Measurements from ENCODE around the gene EML4.
"Not testable (repeated sequence)": the region's sequence is repeated elsewhere in the genome, so short reads cannot be mapped to it uniquely, and the experiment has no call there.

The EML4 gene

DNA sequence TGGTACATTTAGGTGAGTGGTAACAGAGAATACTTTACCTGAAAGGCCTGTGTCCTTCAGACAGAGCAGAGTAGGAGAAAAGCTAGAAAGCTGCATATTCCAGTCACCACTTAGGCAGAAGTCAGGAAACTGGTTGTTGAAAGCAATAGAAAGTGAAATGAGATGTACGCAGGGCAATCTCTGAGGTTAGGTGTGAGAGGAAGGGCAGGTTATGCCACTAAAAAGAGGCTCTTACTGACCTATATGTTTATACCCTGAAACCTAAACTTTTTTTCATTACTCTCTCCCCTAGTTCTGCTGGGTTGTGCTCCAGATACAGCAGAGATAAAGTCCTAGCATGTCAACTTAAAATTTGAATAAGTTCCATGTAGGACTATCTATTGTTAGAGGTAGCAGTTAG, 98.4 kb downstream of the EML4 start:
- DNase-seq: no peak

DNA sequence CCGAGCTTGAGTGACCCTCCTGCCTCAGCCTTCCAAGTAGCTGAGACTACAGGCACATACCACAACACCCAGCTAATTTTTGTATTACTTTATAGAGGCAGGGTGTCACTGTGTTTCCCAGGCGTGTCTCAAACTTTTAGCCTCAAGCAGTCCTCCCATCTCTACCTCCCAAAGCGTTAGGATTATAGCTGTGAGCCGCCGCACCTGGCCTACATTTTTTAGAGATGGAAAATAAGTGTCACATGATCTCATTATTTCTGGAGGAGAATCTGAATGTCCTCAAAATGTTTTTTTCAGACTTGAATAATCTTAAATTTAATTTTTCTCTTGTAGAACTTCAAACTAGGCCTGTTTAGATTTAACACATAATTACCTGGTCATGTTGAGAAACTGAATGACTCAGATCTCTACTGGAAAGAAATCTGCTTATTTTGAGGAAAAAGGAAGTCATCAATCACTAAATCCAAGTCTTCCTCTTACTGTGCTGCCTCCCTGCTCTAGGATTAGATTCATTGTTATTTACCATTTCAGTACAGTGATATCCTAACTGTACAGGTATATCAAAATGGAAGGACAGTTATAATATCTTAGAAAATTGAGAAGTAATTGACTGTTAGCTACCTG, 99.5 kb downstream of the EML4 start:
- no peak for DNase-seq

DNA sequence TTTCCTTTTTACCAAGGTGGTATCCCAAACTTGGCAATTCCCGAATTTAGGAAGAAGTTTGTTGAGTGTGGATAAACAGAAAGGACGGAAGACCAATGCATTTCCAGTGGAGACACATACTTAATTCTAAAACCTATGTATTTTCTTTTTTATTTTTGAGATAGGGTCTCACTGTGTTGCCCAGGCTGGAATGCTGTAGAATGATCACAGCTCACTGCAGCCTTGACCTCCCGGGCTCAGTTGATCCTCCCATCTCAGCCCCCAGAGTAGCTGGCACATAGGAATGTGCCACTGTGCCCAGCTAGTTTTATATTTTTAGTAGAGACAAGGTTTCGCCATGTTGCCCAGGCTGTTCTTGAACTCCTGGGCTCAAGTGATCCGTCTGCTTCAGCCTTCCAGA, 101.6 kb downstream of the EML4 start:
- no peak for DNase-seq

DNA sequence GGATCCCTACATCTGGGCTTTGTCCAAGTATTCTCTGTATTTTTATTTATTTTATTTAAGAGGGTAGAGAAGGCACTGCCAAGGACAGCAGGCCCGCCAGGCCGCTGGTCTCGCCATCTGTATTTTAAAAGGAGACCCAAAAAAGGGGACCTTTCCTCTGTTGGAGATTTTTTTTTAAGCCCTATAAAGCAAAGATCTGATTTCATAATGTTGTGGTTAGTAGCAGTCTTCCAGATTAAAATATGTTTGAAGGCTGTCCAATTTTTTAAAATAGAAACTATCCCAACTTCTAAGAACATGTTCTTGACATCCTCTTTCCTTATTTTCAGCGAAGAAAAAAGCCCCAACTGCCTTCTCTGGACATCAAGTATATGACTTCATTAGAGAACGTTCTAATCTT, 102.1 kb downstream of the EML4 start:
- DNase-seq: not testable (repeated sequence)

DNA sequence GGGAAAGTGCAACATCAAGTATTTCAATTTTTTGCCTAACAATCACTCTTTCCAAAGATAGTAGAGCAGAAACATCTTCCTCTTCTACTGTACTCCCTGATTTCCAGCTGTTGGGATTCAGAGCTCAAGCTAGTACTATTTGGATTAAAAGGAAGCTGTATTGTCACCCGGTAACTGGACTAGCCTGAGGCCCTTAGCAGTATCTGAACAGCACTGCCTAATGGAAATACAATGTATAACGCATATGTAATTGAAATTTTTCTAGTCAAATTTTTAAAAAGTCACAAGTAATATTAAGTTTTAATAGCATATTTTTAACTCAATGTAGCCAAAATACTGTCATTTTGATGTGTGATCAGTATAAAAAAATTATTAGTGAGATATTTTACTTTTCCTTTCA, 105.7 kb downstream of the EML4 start:
- no peak for DNase-seq

DNA sequence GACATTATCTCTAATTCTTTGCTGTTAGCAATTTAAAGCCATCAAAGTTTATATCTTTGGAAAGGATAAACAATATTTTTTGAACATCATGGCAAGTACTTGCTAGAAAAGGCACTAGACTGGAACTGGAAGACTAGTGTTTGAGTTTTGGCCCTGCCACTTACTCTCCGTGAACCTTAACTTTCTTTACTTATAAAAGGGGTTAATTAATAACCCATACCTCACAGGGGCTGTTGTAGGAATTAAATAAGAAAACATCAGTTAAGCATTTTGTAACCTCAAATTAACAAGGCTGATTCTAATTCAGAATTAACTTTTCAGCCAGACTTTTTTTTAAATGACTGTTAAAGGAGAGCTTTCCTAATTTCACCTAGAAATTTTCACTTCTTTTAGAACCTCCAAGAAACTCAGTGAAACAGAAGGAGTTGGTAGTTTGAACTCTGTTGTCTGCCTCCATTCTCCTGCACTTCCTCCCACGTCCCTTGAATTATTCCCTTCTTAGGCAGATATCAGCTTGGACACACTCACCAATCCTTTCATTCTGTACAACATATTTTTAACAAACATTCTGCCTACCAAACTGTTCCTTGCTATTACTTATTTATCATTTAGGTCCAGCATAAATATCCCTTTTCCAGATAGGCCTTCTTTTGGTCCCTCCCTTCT, 112.4 kb downstream of the EML4 start:
- no peak for DNase-seq

DNA sequence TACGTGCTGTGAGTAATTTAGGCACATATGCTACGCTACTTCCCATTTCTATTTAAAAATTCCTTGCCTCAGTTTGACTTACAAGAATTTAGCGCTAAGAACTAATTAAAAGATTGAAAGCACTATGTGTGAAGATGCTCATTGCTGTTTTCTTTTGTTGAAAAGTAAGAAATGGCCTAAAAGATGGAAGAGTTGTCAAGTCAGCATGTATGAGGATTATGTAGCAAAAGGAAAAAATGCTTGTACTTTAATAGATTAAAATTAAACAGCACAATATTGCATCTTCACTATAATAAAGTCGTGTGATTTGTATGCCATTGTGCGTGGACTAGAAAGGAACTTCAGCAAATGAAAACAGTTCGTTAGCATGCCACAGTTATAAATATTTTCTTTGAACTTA, 114.9 kb downstream of the EML4 start:
- DNase-seq: no peak

DNA sequence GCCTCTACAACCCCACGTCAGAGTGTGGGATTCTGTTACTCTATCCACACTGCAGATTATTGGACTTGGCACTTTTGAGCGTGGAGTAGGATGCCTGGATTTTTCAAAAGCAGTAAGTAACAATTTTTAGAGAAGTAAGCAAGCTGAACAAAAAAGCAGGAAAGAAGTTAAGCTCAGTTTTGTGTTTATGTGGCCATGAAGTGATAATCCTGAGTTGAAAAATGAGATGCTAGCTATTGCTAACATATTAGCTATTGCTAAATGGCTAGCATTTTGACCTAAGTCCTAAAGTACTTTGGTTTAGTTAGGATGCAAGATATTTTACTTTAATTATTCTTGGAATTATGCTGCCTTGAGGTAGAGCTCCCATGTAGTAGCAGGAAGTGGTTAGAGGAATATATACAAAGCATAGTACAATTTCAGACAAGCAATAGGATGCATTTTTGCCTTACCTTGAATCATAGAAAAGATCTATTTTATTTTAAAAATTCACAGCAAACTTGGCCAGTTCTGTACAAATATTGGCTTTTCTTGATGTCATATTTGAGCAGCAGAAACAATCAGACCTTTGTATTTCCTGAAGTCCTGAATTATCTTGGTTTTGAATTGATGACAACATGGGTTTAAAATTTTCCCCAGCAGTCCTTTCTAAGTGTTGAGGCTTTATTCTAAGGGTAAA, 117.3 kb downstream of the EML4 start:
- no peak for DNase-seq

DNA sequence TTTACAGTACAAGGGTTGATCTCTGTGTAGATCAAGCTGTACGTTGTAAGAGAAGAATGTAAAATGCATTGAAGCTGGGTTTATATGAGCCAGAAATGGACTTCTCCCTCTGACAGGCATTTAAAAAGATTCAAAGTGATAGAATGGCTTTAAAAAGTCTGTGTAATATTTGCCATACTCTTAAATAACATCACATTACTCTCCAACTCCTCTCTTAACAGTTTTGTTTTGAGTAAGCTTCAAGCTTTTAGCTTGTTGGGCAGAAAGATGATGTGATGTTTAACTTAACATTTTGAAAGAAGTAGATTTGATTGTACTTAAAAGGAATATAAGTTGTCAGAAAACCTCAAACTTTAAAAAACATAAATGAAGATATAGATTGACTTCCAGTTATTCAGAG, 119.7 kb downstream of the EML4 start:
- DNase-seq: no peak

DNA sequence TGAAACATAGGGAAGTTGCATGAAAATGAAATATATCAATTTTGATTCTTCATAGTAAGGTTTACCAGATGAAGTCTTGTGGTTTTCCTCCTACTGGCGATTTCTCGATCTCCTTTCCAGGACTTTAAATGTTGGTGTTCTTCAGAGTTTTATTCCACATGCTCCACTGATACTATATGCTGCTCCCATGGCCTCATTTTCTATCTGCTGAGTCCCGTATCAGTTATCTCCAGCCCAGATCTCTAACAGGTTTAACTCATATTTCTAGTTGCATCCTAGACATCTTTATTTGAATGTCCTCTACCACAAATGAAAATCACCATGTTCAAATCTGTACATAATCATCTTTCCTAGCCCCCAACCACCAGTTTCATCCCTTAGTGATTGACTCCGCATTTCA, 120.1 kb downstream of the EML4 start:
- DNase-seq: no peak

DNA sequence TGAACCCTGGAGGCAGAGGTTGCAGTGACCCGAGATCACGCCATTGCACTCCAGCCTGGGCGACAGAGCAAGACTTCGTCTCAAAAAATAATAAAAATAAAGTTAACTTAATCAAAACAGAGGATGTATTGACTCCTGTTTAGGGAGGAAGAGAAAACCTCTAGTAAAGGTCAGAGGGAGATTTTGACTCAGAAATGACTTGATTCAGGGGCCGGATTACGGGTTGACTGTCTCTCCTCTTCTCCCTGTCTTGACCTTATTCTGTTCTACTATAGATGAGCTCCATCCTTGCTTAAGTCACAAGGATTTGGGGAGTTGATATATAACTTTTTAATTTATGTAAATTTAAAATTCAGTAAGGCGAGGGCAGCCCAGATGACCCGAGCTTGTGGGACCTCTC, 120.9 kb downstream of the EML4 start:
- no peak for DNase-seq

DNA sequence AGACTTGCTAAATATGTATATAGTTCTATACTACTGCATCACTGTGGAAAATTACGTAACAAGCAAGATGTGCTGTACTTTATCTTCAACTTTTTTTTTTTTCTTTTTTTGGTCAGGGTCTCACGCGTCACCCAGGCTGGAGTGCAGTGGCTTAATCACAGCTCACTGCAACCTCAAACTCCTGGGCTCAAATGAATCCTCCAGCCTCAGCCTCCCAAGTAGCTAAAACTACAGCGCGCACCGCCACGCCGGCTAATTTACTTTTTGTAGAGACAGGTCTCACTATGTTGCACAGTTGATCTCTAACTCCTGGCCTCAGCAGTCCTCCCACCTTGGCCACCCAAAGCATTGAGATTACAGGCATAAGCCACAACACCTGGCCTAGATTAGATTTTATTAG, 123.9 kb downstream of the EML4 start:
- DNase-seq: no peak

DNA sequence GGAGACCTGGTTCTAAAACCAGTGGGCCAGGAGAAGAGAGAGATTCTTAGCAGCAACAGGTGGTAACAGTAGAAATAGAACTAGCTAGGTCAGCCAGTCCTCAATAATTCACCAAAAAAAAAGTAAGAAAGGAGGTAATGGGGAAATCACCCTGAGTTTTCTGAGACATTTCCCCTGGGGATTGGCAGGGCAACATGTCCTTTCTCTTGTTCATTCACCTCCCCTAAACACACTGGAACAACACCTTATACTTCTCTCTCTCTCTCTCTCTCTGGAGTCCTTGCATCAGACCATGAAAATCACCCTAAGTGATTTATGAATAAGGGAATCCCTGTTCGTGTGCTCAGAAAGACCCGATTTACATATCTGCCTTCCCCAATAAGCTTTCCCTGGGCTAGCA, 127.1 kb downstream of the EML4 start:
- DNase-seq: no peak

DNA sequence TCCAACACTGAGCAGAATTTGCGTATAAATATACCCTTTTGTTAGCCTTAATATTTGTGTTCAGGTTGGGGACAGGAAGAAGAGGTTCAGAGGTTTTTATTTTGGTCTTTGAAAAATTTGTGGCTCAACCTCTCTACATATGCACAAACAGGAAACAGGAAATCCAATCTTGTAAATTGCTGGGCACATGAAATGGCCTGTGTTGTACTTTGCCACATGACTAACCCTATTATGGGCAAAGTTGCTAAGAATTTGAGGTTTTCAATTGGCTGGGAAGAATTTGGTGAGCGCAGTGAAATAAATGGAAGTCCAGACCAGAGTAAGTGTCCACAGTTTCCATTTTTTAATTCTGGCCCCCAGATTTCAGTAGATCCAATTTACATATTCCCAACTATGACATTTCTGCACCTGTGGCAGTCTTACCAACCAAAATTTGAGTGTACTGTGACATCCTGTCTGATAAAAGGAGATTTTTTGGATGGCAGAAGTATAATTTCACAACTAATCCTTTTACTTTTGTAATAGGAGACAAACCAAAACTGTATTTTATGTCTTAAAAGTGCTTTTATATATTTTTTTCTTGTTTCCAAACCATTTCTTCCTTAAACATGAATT, 128.3 kb downstream of the EML4 start:
- no peak for DNase-seq

DNA sequence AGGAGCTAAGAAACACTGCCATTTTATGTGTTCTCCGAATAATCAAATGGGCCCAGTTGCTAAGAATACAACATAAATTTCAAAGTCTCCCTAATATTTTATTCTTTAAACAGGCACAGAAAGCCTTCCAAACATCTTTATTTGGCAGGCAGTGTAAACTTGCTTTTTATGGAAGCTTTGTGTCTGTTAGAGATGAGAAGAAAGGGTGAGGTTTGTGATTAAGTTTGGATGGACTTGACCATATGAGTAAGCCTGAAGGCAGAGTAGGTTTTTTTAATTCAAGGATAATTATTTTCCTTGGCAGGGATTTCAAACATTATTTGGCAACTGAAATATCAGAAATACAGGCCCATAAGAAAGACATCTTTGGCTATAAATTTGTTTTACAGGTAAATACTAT, 129.0 kb downstream of the EML4 start:
- DNase-seq: no peak

DNA sequence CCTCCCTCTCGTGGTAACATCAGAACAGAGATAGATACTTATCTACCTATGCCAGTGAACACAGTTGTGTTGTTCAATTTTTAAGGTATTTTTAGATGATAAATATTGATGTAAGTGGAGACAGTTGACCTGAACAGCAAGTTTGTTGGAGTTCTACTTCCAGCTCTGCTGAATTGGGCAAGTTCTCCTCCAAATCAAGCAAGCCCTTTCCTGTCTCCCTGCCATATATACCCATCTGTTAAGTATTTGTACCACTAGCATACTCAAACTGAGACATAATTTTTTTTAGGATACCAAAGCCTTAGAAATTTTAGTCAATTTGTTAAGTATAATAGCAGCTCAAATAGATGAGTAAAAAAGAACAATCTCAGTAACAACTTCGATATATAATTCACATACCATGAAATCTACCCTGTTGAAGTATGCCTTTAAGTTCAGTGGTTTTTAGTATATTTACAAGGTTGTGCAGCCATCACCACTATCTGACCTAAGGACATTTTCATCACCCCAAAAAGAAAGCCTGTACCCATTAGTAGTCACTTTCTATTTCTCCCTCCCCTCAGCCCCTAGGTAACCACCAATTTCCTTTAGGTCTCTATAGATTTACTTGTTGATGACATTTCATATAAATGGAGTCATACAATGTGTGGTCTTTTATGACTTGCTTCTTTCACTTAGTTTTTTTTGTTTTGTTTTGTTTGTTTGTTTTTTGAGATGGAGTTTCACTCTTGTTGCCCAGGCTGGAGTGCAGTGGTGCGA, 130.0 kb downstream of the EML4 start:
- DNase-seq: no peak

DNA sequence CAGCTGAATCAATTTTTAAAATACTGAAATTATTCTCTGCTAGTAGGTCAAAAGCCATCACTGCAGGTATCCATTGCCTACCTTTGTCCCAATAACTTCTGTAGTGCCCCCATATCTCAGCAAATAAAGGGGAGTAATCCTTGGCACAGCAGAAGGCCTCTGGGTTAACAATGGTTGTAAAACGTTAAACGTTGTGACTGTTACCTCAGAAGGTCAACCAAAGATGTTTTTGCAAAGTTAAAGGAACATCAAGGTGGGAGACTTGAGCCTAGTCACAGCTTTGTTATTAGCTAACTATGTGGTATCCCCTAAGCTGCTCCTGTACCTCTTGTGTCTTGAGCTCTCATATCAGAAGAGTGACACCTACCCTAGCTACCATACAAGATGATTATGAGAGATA, 131.4 kb downstream of the EML4 start:
- DNase-seq: no peak

DNA sequence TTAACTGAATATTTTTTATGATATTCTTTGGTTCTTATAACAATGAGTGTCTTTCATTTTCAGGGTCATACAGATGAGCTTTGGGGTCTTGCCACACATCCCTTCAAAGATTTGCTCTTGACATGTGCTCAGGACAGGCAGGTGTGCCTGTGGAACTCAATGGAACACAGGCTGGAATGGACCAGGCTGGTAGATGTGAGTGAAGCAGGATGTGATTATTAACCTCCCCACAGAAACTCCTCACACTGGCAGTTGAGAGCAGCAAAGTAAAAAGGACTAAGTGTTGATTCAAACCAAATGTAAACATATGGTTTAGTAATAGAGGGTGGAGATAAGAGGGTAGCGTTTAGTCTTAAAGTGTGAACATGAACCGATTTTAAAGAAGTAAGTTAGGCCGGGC, 134.1 kb downstream of the EML4 start:
- DNase-seq: no peak

DNA sequence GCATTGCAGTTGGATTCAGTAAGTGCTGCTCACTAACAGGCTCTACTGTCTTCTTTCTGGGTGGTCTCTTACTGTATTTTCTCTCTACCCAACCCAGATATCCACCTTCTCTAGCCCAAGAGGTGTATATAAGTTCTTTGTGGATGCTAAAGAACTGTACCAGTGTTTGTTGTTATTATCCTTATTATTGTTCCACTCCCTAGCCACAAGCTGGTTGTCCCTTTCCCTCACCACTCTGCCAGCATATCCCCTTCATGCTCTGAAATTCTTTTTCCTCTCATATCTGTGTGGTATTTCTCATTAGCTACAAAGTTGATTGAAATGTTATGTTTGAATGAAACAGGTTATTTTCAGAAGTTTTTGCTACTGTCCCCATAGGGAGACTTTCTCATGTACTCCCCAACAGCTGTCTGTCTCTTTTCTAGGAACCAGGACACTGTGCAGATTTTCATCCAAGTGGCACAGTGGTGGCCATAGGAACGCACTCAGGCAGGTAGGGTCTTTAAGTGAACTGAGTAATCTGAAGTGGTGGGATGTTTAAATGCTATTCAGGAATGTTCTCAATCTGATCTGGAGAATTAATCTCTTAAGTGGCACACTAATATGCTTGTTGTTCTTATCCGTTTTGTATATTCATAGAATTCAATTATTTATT, 135.0 kb downstream of the EML4 start:
- DNase-seq: no peak

DNA sequence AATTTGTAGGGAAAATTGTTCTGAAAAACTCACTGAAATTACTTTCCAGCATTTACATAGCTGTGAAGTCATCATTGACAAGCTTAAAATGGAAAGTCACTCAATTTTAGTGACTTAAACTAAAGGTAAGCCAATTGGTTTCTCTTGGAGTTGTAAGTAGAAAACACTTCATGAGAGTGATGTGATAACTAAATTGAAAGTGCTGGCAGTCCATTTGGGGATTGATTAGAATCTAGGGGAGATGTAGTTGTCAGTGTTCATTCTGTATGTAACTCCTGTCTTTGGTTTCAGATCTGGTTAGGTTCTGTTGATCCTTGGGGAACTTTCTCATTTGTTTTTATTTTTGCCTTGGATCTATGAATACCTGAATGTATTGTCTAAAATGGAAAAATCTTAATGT, 138.0 kb downstream of the EML4 start:
- DNase-seq: no peak

DNA sequence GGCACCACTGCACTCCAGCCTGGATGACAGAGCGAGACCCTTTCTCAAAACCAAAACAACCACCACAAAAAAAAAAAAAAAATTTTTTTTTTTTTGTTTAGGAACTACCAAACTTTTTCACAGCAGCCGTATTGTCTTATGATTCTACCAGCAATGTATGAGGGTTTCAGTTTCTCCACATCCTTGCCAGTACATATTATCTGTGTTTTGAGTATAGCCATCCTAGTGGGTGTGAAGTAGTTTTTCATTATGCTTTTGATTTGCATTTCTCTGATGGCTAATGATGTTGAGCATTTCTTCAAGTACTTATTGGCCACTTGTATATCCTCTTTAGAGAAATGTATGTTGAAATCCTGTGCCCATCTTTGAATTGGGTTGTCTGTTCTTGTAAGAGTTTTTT, 140.2 kb downstream of the EML4 start:
- no peak for DNase-seq

DNA sequence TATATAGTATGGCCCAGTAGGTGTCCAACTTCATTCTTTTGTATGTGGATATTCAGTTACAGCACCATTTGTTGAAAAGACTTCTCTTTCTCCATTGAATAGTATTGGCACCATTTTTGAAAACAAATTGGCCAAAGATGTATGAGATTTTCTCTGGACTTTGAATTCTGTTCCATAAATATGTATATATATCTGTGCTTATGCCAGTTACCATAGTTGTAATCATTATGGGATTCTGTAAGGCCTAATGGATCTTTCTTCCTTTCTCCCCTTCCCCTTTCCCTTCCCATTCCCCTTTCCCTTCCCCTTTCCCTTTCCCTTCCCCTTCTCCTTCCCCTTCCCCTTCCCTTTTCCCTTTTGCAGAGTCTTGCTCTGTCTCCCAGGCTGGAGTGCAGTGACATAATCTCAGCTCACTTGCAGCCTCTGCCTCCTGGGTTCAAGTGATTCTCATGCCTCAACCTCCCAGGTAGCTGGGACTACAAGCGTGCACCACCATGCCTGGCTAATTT, 140.9 kb downstream of the EML4 start:
- no peak for DNase-seq

DNA sequence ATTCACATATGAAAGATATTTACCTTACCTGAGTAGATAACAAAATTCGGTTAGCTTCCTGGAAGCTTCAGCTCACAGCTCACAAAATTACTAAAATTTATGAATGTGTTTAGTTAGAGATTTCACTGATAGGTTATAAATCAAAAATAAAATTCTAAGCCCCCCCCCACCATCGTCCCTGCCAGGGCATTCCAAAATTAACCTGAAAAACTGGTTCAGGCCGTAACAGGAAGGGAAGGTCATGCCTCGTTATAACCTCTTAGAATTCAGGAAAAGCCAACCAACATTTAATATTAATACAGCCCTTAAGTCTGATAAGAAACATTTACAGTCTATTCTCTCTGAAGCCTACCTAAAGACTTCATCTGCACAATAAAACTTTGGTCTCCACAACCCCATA, 143.0 kb downstream of the EML4 start:
- DNase-seq: no peak
